NOMO-1 treated with DMSO at 0.1 percent for 48 hours (cell line): ENCODE measurements around the gene ULK4.

Experiments used
- DNase-seq: peaks from one replicate; lab custom pipeline; 2025; ENCODE audit not compliant: unreplicated experiment; lab: John Stamatoyannopoulos, UW

The ULK4 gene

DNA sequence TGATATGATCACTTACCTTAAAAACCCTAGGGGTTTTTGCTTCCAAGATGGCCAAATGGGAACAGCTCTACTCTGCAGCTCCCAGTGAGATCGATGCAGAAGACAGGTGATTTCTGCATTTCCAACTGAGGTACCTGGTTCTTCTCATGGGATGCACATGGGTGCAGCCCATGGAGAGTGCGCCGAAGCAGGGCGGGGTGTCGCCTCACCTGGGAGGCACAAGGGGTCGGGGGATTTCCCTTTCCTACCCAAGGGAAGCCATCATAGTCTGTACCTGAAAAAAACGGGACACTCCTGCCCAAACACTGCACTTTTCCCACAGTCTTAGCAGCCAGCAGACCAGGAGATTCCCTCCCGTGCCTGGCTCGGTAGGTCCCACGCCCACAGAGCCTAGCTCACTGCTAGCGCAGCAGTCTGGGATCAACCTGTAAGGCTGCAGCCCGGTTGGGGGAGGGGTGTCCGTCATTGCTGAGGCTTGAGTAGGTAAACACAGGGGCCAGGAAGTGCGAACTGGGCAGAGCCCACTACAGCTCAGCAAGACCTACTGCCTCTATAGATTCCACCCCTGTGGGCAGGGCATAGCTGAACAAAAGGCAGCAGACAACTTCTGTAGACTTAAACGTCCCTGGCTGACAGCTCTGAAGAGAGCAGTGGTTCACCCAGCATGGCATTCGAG is 684.0 kb downstream of the ULK4 start:
- no peak for DNase-seq

DNA sequence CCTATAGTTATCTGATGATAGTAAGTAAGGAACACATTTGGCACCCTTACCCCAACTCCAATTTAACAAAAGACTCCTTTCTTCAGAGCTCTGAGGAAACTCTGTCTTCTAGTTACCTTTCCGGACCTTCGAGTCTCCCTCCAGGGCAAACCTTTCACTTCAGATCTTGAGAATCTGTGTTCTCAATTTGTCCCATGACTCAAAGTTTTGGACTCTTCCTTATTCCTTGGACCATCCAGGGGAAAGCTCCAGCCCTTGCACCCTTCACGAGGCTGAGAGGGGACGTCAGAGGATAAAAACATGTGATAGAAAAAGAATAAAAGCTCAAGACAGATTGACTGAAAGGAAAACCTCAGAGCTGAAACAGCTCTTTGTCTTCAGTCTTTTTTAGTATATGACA is 685.7 kb downstream of the ULK4 start:
- DNase-seq: no peak

- no peak for DNase-seq
Measured at GRCh38 chr3:41274944-41275668, 686.8 kb downstream of the ULK4 start.

- no peak for DNase-seq
Measured at GRCh38 chr3:41272667-41273066, 689.2 kb downstream of the ULK4 start.

DNA sequence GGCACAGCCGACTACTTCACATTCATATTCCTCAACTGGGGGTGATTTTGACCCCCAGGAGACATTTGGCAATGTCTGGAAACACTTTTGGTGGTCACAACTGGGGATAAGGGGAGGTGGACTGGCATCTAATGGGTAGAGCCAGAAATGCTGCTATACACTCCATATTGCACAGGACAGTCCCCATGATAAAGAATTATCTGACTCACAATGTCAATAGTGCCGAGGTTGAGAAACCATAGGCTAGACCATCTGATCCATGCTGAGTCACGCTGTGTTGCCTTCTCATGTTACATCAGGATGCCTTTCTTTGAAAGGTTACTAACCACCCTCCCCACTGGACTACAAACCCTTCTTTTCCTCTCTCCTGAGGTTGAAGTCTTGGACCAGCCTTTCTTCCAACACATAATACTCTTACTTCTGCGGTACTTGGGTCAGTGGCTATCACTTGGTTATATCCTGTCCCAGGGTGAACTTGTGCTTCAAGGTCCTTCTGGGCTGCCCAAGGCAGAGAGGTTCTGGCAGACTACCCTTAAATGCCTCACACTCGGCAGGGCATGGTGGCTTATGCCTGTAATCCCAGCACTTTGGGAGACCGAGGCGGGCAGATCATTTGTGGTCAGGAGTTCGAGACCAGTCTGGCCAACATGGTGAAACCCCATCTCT is 693.8 kb downstream of the ULK4 start:
- no peak for DNase-seq

GRCh38 chr3:41265823-41266273 is 696.1 kb downstream of the ULK4 start:
- DNase-seq: no peak

DNA sequence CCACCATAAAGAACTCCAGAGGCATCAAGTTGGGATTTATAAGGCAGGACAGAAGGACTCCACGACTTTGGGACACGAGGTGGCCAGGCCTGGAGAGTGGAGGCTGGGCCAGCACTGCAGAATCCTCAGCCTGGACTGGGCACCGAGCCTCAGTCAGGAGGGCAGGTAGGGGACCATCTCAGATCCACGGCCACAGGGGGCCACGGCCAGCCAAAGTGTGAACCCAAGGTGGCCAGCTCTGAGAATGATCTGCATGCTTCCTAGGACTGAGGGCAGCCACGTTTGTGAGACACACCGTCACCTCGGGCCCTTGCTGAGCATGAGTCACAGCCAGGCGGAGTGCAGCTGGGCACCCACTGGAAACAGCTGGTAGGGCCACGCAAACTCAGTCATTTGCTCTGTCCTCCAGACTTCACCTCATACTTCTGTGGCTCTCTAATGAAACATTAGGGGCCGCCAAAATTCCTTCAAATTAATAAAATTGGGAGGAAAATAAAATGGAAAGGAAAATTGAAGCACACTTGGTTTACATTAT is 696.8 kb downstream of the ULK4 start:
- DNase-seq: no peak

DNA sequence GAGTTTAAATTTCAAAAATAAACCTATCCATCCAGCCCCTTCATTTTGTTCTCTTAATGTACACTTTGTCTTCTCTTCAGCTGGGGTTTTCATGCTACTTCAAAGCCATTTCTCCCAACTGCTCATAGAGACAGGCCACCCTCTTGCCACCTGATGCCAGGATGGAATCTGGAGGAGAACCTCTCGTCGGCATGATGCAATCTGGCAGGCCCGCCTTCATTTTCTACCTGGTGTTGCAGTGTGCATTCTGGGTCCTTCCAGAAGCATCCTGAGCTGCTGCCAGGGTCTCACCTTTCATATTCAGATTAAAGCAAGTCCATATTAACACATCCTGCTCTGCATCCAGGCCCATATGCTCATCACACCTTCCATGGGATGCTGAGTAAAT is 701.8 kb downstream of the ULK4 start:
- no peak for DNase-seq

GRCh38 chr3:41259449-41260062 is 702.3 kb downstream of the ULK4 start:
- DNase-seq: no peak

DNA sequence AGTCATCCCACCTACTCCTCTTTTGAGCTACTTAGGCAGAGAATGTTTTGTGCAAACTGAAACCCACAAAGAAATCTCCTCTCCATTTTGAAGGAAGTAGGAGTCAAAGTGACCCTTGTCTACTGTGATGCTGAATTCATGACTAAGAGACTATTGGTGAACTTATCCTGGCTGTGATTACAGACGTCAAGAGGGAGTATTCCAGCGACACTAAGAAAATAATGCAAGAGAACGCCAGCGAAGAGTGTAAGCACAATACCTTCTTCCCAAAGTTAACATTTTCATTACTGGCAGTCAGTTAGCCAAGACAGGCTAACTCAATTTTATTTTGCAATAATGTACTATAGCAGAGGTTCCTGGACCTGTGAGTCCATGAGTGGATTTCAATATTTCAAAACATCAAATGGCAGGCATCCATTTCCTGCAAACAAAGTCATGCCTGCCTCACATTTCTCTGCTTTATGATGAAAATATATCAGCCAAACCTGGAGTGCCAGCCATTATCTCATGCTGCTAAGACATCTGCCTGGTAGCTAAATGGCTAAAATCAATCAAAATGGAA is 703.6 kb downstream of the ULK4 start:
- no peak for DNase-seq

- no peak for DNase-seq
Measured at GRCh38 chr3:41251593-41251992, 710.3 kb downstream of the ULK4 start.

- DNase-seq: no peak
Measured at GRCh38 chr3:41250825-41251224, 711.1 kb downstream of the ULK4 start.

DNA sequence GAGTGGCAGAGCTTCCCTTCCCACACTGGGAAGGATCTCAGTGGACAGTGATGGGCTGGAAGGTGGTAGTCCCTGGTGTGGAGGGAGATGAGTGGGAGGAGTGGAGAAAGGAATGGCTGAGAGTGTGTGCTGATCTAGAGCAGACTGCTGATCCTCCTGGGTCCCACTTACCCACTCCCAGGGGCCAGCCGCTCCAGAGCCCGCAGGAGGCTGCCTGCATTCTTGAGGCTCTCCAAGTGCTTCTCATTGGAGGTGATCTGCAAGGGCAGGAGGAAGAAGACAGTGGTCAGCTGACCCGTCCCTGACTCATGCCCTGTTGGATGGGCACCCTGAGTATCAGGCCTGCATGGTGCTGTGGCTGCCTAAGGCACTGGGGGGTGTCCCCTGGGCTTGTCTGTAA is 712.6 kb downstream of the ULK4 start:
- no peak for DNase-seq

GRCh38 chr3:41248525-41248924 is 713.4 kb downstream of the ULK4 start:
- no peak for DNase-seq

GRCh38 chr3:41247055-41248004 is 714.6 kb downstream of the ULK4 start:
- DNase-seq: no peak

- DNase-seq: no peak
Measured at GRCh38 chr3:41244620-41245336, 717.1 kb downstream of the ULK4 start.

DNA sequence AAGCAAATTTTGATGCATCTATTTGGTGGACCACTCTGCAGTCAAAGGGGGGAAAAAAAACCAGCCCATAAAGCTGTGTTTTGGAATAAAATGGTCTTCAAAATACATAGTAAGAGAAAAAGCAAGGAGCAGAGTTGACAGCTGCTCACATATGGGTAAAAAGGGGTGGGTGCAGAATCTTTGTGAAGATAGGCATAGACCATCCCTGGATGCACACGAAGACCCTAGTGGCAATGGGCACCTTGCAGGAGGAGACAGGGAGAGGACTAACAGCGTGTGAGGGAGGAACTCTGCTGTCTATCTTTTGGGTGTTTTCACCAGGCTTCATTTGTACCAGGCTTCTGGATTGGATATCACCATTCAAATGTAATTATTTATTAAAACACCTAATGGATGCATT is 718.7 kb downstream of the ULK4 start:
- DNase-seq: no peak

- no peak for DNase-seq
Measured at GRCh38 chr3:41241800-41242571, 719.9 kb downstream of the ULK4 start.

- DNase-seq: no peak
Measured at GRCh38 chr3:41241161-41241560, 720.7 kb downstream of the ULK4 start.
